GM23248 (cell line): ENCODE measurements around the gene ZBTB46.

Experiments
- EZH2 ChIP-seq: fragments of 200-600 bp; sonication (generic); IDR thresholded peaks from 2 replicates; pipeline ENCODE4 v1.6.1; 2018; ENCODE audit warnings: antibody characterized with exemption, mild to moderate bottlenecking; ENCODE audit not compliant: insufficient read depth, poor library complexity, severe bottlenecking
- EZH2phosphoT487 ChIP-seq: fragments of 200-600 bp; sonication (generic); IDR thresholded peaks from 2 replicates; pipeline ENCODE4 v1.6.1; 2018; ENCODE audit warnings: antibody characterized with exemption, moderate library complexity, mild to moderate bottlenecking, low read depth; ENCODE audit not compliant: insufficient read depth

- TF ChIP-seq EZH2 (no peak), EZH2phosphoT487 (no peak)
Measured at GRCh38 chr20:63878899-63879663, 48.0 kb upstream of the ZBTB46 start.
